ENCODE measurements around the gene TMEM123. TPM values are rescaled to one million over a fixed set of nuclear protein-coding genes. Genes with fewer than 3 reads are reported as not detected.
A peak's percentile ranks its signal among the peaks of the same experiment; 100 is the strongest.

TMEM123 gene
- polyA plus RNA-seq, 3 donors: 68.7 to 368 (median 263) TPM

DNA sequence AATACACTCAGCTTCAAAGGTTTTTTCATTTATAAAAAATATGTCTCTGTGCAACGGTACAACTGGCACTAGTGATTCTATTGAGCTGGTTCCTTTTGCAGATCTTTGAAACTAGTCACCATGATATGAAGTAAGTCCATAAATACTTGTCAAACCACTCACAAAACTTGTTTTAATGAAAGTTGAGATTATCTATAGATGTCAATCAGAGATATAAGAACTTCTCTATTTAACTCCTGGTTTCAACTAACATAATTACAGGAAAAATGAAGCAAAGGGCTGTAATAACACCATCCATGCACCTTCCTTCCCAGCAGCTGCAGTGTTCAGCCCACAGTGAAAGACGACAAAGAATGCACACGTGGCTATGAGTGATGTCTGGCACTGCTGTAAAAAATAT is 44.7 kb downstream of the TMEM123 start:
- H3K27ac ChIP-seq (ENCODE audit: low read depth in 1 of 2, low read length in 2 of 2): no peak overlapping the region
- TF ChIP-seq, protein P1, sequence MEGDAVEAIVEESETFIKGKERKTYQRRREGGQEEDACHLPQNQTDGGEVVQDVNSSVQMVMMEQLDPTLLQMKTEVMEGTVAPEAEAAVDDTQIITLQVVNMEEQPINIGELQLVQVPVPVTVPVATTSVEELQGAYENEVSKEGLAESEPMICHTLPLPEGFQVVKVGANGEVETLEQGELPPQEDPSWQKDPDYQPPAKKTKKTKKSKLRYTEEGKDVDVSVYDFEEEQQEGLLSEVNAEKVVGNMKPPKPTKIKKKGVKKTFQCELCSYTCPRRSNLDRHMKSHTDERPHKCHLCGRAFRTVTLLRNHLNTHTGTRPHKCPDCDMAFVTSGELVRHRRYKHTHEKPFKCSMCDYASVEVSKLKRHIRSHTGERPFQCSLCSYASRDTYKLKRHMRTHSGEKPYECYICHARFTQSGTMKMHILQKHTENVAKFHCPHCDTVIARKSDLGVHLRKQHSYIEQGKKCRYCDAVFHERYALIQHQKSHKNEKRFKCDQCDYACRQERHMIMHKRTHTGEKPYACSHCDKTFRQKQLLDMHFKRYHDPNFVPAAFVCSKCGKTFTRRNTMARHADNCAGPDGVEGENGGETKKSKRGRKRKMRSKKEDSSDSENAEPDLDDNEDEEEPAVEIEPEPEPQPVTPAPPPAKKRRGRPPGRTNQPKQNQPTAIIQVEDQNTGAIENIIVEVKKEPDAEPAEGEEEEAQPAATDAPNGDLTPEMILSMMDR (IDR thresholded peaks at IDR 0.05): no peak
- H3K9me3 ChIP-seq (replicated peaks in 1 of 2; ENCODE audit: control insufficient read depth in 1 of 2, insufficient read depth in 1 of 2, low read length in 2 of 2): no peaks in the 10 kb centered on the region
- Mint-ChIP-seq H3K36me3 (peaks cover 37 to 60% of the 10 kb centered on the region in 2 donors), H3K4me1 (peaks cover 23% of the 10 kb centered on the region), H3K4me3 (no peak overlapping the region), H3K9me3 (peaks cover 0 to 3% (median 0%) of the 10 kb centered on the region in 7 donors), H3K27me3 (ENCODE audit: low read depth in 3 of 3) (peaks cover 0 to 1% (median 0%) of the 10 kb centered on the region in 3 donors), H3K27ac (peak overlapping the region in 2 of 7 donors; percentile 50 to 58)
- intact Hi-C loops (cut with micrococcal nuclease): no loop called here
- H3K4me2 ChIP-seq (replicated peaks; ENCODE audit: extremely low read depth, low read length, poor library complexity, severe bottlenecking): no peak overlapping the region
- peaks cover 98% of the 10 kb centered on the region for H4K20me1 ChIP-seq (ENCODE audit: insufficient read depth, low read length)
- WGBS (ENCODE audit: insufficient coverage): no CpG with 5 or more reads among the region's 3 CpGs
- H3K79me2 ChIP-seq (ENCODE audit: insufficient read depth, low read length): peaks cover 85% of the 10 kb centered on the region
- no peak overlapping the region for H2AFZ ChIP-seq (ENCODE audit: insufficient read depth, low read depth, low read length, poor library complexity, severe bottlenecking)
- H3K9ac ChIP-seq (ENCODE audit: insufficient read depth, low read length, poor library complexity, severe bottlenecking): no peak overlapping the region
- no peak overlapping the region for H3K4me3 ChIP-seq (replicated peaks in 1 of 3; ENCODE audit: low read depth in 2 of 3, low read length in 3 of 3)
- H3K27me3 ChIP-seq (ENCODE audit: control insufficient read depth in 2 of 2, insufficient read depth in 2 of 2, low read length in 2 of 2): no peaks in the 10 kb centered on the region
- no peaks in the 10 kb centered on the region for H3K4me1 ChIP-seq (ENCODE audit: control insufficient read depth in 1 of 2, insufficient read depth in 2 of 2, low read length in 2 of 2)
- no peak for DNase-seq
- H3K36me3 ChIP-seq (replicated peaks in 1 of 2; ENCODE audit: control insufficient read depth in 1 of 2, insufficient read depth in 2 of 2, low read length in 2 of 2): peaks cover 12 to 56% of the 10 kb centered on the region in 2 donors

DNA sequence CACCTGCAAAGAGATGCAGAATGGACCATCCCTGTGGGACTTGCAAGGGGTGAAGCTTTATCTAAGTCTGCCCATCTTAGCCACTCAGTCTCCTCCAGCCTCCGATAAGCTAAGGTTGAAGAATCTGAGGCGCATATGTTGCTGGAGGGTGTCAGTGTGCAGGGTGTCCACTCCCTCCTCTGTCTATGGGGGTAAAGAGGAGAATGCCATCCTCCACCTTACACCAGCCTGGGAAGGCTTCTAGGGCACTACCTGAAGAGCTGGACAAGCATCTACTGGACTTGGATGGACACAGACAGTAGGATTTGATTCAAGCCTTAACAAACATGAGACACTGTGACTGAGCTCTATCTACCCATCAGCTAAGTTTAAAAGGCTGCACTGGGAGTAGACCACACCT is 46.5 kb downstream of the TMEM123 start:
- TF ChIP-seq, protein P1 (IDR thresholded peaks at IDR 0.05): no peak
- H2AFZ ChIP-seq (ENCODE audit: insufficient read depth, low read depth, low read length, poor library complexity, severe bottlenecking): no peak overlapping the region
- peaks cover 32% of the 10 kb centered on the region for H3K4me1 Mint-ChIP-seq
- H3K9me3 ChIP-seq (replicated peaks in 1 of 2; ENCODE audit: control insufficient read depth in 1 of 2, insufficient read depth in 1 of 2, low read length in 2 of 2): no peaks in the 10 kb centered on the region
- peaks cover 97% of the 10 kb centered on the region for H4K20me1 ChIP-seq (ENCODE audit: insufficient read depth, low read length)
- H3K36me3 ChIP-seq (replicated peaks in 1 of 2; ENCODE audit: control insufficient read depth in 1 of 2, insufficient read depth in 2 of 2, low read length in 2 of 2): peaks cover 22 to 68% of the 10 kb centered on the region in 2 donors
- no CpG with 5 or more reads among the region's 2 CpGs for WGBS (ENCODE audit: insufficient coverage)
- H3K27me3 ChIP-seq (ENCODE audit: control insufficient read depth in 2 of 2, insufficient read depth in 2 of 2, low read length in 2 of 2): no peaks in the 10 kb centered on the region
- H3K4me3 ChIP-seq (replicated peaks in 1 of 3; ENCODE audit: low read depth in 2 of 3, low read length in 3 of 3): no peak overlapping the region
- H3K4me2 ChIP-seq (replicated peaks; ENCODE audit: extremely low read depth, low read length, poor library complexity, severe bottlenecking): no peak overlapping the region
- peaks cover 0 to 3% (median 0%) of the 10 kb centered on the region in 7 donors for H3K9me3 Mint-ChIP-seq
- no peaks in the 10 kb centered on the region for H3K27me3 Mint-ChIP-seq (ENCODE audit: low read depth in 3 of 3)
- peak overlapping the region in 2 of 7 donors; percentile 26 to 50 for H3K27ac Mint-ChIP-seq
- no peak overlapping the region for H3K9ac ChIP-seq (ENCODE audit: insufficient read depth, low read length, poor library complexity, severe bottlenecking)
- H3K4me1 ChIP-seq (ENCODE audit: control insufficient read depth in 1 of 2, insufficient read depth in 2 of 2, low read length in 2 of 2): peaks cover 0 to 4% of the 10 kb centered on the region in 2 donors
- no peak overlapping the region for H3K4me3 Mint-ChIP-seq
- no peak for DNase-seq
- H3K36me3 Mint-ChIP-seq: peaks cover 43 to 64% of the 10 kb centered on the region in 2 donors
- H3K79me2 ChIP-seq (ENCODE audit: insufficient read depth, low read length): peaks cover 69% of the 10 kb centered on the region
- H3K27ac ChIP-seq (ENCODE audit: low read depth in 1 of 2, low read length in 2 of 2): peak overlapping the region in 1 of 2 donors; percentile 22
- intact Hi-C loops (cut with micrococcal nuclease): no loop called here

All from CD14-positive monocyte (primary cell).